Stimulated activated CD4-positive, alpha-beta T cell treated with anti-CD3 and anti-CD28 coated beads, Interleukin-12 subunit alpha, Interleukin-12 subunit beta, amount 100 ng/mL, for 4 hours (primary cell): ENCODE measurements around the gene PAOX.

Experiments used
- DNase-seq: peaks from one replicate; pipeline ENCODE4 v3.0.0-alpha.2; 2020

Gene PAOX

DNA sequence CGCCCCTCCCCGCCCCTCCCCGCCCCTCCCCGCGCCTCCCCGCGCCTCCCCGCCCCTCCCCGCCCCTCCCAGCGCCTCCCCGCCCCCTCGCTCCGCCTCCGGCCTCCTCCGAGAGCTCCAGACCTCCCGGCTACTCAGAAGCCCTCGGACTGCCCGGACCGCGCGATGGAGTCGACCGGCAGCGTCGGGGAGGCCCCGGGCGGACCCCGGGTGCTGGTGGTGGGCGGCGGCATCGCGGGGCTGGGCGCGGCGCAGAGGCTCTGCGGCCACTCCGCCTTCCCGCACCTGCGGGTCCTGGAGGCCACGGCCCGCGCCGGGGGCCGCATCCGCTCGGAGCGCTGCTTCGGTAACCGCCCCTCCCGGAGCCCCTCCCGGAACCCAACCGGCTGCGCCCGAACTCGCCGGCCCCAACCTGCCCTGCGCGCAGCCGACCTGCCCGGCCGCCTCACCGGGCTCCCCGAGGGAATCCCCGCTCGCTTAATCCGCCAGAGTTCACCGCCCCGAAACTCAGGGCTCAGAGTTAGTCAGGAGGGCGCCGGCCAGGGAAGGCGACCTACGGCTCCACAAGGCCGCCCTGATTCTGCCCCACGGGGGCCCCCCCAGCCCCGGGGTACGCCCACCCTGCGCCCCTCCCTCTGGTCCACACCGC, at the start of gene PAOX:
TSS of gene PAOX (plus strand) at position 111 of the 649 bp plus-strand sequence. CDS start at position 166, 55 bp downstream.
- DNase-seq = peak; percentile 62

DNA sequence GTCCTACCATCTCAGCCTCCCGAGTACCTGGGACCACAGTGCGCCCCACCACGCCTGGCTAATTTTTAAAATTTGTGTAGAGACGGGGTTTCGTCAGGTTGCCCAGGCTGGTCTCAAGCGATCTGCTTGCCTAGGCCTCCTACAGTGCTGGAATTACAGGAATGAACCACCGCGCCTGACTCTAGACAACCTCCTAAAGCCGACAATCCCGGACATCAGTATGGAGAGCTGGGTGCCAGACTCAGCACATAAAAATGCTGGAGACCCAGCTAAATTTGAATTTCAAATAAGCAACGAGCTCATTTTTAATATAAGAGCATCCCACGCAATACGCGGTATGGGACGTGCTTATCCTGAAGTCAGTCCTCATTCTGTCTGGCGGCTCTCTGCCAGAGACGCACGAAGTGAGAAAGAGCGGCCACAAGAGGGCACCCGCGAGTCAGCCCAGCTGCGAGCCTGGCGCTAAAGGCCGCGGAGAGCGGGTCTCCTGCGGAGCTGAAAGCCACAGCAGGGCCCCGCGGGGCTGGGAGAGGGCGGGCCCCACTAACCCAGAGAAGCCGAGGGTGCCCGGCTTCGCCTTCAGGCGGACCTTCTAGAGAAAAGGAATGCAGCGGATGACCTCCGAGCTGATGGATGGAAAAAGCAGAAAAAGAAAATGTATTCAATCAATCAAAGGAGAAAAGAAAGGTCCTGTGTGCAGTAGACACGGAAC, 49.4 kb upstream of the PAOX start:
- DNase-seq = peak; percentile 92

DNA sequence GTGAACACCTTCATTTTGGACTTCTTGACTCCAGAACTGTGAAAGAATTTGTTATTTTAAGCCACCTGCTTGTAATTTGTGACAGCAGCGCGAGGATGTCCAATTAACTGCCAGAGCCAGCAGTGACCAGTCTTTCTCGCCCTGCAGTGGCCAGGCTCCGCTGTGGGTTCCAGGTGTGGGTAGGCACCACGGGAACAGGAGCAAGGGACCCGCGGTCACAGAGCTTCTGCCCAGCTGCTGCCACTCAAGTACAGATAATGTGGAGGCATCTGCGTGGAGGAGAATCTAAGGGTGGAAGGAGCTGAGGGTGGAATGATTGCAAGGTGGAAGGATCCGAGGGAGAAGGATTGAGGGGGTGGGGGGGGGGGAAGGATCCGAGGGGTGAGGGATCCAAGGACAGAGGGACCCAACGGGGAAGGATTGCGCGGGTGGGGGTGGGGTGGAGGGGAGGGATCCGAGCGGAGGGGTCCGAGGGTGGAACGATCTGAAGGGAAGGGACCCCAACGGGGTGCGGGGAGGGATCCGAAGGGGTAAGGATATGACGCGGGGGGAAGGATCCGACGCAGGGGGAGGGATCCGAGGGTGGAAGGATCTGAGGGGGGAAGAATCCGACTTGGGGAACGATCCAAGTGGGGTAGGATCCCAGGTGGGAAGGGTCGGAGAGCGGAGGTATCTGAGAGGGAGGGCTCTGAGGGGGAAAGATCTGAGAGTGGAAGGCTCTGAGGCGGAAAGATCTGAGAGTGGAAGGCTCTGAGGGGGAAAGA, 45.9 kb upstream of the PAOX start:
- no peak for DNase-seq

DNA sequence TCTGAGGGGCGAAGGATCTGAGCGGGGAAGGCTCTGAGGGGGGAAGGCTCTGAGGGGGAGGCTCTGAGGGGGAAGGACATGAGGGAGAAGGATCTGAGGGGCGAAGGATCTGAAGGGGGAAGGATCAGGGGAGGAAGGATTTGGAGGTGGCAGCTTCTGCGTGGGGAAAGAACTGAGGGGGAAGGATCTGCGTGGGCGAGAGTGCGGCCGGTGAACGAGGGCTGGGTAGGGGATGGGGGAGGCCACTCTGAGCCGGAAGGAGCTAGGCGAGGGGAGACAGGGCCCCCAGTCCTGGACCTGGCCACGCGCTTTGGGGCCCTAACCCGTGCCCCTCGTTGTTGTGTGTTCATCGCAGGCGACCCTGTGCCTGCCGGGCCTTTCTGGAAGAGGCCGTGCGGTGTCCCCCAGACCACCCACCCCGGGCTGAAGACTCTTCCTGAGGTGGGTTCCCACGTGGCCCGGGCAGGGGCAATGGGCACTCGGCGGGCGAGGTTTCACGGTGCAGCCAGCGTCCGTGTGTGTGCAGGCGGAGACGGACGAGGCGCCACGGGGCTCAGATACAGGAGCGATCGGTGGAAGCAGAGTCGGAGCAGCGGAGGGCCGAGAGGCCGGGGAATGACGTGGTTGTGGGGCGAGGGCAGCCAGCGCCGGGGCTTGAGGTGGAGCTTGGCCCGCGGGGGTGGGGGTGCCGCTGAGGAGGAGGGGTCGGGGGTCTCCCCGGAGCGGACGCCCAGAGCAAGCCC, 44.4 kb upstream of the PAOX start:
- peak; percentile 46 for DNase-seq

DNA sequence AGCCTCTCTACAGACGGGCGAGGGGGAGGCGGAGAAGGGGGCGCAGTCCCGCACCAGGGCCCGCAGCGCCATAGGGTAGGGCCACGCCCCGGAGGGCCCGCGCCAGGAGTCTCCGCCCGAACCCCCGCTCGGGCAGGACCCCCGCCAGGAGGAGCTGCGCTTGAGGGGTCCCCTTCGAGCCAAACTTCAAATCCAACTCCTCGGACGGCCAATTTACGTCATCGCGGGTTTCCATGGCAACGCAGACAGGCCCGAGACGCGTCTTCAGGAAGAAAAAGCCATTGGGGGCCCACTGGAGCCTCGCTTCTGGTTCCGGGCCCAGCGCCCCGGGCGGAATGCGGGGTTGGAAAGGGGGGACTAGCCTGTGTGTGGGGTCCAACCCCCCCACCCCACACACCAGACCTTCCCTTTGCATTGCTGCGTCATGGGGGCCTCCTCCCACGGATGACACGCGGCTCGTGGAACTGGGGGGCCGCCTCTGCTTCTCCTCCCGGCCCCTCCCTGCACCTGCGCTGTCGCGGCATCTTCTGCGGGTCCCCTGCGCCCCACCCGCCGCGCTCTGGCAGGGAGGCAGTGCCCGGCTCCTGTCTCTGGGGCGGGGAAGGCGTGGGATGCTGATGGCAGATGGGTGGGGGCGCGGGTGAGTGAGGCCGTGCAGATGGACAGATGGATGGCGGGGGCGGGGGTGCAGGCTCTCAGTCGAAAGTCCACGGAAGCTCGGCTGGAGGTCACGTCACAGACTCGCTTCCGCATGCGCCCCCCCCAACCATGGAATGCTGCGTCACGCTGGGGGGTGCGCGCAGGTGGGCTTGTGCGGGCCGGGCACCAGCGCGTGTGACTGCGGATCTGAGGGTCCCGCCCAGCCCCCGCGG, 43.6 kb upstream of the PAOX start:
- peak; percentile 70 for DNase-seq

DNA sequence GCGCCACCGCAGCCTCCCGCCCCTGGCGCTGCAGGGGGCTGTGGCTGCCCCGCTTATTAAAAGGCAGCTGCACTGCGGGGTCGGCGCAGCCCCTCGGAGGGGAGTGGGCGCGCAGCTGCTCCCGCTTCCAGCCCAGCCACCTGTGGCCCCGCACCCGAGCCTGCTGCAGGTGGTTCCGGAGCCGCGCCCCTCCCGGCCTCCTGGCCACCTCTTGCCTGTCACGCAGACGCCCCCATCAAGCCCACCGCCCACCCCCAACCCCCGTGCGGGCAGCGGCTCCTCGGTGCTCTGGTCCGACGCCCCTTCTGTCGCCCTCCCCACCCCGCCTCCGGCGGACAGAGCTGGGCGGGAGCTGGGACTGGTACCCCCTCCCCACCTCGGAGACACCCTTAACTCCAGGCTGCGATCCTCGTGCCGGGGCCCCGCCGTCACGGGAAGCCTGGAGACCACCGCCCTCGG, 42.9 kb upstream of the PAOX start:
- no peak for DNase-seq

DNA sequence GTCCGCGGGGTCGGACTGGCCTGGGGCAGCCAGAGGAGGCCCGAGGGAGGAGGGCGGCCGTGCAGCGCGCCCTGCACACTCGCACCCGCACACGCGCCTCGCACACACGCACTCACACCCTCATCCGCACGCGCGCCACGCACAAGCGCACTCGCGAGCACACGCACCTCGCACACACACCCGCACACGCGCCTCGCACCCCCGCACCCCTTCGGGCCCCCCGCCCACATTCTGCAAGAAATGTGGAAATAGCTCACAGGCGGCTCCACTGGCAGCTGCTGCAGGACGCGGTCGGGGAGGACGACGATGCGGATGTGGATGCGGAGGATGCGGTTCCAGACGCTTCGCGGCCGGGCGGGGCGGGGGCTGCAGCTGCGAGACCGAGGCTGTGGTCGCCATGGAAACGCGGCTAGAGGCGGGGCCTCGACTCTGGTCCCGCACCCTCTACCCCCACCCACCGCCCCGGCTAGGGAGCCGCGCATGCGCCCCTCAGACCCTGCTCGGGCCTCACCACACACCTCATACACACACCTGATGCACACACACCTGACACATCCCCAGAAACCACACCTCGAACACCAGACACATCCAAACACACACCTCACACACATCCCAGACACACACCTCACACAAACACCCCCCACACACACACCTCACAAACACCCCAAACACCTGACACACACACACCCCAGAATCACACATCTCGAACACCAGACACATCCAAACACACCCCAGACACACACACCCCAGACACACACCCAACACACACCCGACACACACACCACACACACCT, 42.3 kb upstream of the PAOX start, which contains the start of gene CALY:
TSS of gene CALY (minus strand) at position 320 of the 793 bp plus-strand sequence. CDS start 7,907 bp downstream, outside the sequence.
- DNase-seq = peak; percentile 59

DNA sequence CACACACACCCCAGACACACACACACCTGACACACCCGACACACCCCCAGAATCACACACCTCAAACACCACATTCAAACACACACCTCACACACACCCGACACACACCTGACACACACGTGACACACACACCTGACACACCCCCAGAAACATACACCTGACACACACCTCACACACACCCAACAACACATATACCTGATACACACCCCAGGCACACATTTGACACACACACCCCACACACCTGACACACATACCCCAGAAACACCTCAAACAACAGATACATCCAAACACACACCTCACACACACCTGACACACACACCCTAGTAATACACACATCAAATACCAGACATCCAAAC, 41.7 kb upstream of the PAOX start:
- no peak for DNase-seq

DNA sequence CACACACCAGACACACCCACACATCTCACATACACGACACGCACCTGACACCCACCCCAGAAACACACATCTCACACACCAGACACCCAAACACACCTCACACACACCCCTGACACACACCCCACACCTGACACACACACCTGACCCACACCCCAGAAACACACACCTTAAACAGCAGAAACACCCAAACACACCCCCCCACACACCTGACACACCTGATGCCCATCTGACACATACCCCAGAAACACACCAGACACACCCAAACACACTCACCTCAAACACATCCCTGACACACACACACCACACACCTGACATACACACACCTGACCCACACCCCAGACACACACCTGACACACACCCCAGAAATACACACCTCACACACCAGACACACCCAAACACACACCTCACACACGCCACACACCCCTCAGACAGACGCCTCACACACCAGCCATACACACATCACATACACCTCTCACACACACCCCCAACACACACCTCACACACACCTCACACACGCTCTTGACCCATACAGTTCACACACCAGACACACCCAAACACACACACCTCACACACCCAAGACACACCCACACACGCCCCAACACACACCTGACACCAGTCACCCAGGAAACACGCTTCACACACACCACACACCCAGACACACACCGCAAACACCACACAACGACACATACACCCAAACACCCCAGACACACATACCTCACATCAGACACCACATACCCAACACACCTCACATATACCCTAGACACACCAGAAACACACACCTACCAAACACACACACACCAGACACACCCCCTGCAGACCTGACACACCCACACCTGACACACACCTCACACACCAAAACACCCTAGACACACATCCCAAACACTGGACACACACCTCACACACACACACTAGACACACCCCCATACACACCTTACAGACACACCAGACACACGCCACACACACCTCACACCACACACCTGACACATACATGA, 40.7 kb upstream of the PAOX start:
- no peak for DNase-seq

DNA sequence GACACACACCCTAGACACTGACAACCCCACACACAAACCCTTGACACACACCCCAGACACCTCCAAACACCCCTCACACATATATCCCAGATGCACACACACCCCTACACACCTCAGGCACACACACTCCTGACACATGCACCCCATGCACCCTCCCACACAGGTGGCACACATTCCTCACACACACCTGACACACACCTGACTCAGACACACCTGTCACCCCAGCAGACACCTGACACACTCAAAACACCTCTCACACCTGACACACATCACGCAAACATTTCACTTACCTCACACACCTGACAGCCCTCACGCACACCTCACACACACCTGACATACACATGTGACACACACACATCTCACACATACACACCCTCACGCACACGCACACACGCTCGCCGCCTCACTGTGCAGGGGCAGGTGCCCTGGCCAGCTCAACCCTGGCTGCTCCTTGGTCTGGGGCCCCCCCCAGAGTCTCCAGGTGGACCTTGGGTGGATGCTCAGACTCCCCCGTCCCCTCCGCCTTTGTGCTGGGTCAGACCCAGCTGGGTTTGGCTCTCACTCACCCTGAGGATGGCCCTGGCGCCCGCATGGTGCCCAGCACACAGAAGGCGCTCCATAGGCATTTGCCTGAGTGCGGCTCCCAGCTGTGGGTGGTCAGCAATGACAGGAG, 39.2 kb upstream of the PAOX start:
- DNase-seq = no peak

DNA sequence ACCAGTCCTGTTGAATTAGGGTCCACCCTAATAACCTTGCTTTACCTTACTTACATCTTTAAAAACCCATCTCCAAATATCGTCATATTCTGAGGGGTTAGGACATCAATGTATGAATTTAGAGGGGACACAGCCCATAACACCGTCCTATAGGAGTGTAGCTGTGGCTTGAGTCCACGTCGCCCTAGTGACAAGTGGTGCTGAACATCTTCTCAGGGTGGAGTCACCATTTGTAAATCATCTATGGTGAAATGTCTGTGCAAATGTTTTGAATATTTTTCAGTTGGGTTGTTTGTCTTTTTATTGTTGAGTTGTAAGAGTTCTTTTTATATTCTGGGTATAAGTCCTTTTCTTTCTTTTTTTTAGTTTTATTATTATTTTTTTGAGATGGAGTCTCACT, 37.1 kb upstream of the PAOX start:
- no peak for DNase-seq

DNA sequence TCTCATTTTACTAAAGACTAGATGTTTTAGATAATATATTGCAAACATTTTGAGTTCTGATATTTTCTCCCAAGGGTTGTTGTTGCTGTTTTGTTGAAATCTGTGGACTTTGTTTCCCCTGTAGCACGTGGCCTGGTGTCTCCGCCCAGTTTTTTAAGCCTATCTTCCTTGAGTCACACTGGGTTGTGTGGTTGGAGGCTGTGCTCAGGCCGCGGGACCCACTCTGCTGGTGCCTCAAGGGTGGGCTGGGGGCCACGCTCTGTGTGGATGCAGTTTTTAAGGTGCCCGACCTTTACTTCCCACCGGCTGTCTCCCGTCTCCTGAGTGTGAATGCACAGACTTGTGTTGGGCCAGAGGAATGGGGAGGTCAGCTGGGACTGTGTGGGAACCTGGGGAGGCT, 36.1 kb upstream of the PAOX start:
- DNase-seq = no peak

DNA sequence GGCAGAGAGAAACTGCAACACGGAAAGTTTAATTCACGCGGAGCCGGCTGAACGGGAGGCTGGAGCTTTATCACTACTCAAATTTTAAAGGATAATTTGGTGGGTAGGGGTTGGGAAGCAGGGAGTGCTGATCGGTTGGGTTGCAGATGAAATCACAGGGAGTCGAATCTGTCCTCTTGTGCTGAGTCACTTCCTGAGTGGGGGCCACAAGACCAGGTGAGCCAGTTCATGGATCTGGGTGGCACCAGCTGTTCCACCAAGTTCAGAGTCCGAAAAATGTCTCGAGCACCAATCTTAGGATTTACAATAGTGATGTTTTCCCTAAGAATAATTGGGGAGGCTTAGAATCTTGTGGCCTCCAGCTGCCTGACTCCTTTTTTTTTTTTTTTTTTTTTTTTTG, 35.5 kb upstream of the PAOX start:
- no peak for DNase-seq

DNA sequence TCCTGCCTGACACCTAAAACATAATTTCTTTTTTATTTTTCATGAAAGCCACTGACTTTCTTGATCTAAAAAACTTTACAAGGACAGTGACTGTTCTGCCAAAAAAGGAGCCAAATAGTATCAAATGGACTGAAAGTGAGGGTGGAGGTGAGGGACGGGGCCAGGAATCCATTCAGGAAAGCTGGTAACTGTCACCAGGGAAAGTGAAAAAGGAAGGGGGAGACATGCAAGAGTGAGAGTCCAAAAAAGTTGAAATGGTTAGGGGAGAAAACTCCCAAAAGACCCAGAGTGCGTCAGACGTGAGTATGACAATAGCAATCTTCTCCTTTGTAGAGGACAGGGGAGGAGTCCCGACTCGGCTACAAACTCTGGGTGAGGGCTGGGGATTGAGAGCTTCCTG, 34.8 kb upstream of the PAOX start:
- no peak for DNase-seq

DNA sequence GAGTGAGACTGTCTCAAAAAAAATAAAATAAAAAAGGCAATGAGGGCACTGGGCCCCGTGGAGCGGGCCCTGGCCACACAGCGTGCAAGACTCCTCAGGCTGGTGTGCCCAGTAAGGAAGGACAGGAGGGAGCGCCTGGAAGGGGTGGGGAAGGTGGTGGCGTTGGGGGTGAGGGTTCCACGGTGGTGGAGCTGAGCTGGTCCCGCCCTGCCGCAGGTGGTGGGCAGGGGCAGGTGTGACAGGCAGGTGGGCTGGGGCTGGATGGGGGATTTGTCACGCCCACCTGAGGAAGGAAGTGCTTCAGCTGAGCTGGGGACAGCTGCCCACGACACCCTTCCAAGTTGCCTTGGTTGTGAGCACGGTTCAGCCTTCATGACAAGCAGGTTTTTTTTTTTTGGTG, 32.6 kb upstream of the PAOX start:
- no peak for DNase-seq

DNA sequence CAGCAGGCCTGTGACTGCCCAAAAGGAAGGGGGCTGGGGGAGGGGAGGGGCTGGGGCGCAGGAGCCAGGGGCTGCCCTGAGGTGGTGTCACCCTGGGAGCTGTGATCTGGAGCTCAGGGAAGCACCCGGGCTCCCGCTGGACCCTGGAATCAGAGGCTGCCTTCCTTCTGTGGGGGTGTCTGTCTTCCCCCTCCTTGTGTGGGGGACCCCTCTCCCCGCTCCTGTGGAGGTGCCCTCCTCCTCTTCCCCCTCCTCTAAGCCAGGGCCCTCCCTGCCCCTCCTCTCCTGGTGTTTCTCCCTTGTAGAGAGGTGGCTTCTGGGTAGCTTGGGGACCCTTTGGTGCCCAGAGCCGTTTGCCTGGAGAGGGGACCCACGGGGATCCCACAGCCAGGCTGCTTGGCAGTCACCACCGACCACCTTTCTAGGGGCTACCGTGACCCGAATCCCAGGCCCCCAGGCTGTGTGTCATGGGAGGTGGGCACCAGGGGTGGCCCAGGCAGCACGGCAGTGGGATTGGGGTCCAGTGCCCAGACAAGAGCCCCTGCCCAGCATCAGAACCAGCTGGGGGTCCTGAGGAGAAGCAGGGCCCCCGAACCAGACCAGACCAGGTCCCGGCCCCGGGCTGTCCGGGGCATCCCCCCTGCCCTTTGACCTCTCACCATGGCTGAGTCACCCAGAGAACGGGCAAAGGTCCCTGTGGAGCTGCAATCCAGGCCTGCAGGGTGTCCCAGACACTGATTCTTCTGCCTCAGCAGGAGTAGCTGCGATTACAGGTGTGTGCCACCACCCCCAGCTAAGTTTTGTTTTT, 31.1 kb upstream of the PAOX start:
- DNase-seq = no peak

DNA sequence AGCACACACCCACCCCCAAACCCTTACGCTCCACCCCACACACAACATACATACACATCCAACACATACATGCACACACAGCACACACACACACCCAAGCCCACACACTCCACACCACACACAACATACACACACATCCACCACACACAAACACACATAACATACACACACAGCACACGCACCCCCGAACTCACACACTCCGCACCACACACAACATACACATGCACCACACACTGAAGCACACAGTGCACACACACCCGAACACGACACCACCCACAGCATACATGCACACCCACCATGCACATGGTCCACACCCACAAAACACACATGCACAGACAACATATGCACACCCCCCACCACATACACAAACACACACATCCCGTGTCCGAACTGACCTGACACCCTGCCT, 29.9 kb upstream of the PAOX start:
- DNase-seq = no peak

DNA sequence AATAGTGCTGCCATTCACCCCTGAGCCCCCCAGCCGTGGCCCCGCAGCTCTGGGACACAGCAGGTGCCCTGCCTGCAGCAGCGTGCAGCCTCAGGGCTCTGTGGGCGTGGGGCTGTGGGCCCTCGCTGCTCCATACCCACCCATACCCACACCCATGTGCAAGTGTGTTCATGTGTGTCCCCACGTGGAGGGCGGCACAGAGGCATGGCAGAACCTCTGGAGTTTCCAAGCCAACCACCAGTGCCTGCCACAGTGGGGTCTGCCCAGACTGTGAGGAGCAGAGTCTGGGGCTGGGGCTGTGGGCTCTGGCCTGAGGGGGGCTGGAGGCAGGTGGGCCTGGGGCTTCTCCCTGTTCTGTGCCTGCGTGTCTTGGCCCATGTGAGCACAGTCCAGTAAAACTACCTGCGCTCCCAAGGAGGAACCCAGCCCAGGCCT, 29.5 kb upstream of the PAOX start:
- DNase-seq = no peak
